Stimulated activated CD8-positive, alpha-beta memory T cell treated with anti-CD3 and anti-CD28 coated beads, Interleukin-12 subunit alpha, Interleukin-12 subunit beta, amount 100 ng/mL, for 24 hours (primary cell): ENCODE measurements around the gene ATP5F1A.
"Not testable (repeated sequence)": the region's sequence is repeated elsewhere in the genome, so short reads cannot be mapped to it uniquely, and the experiment has no call there.

Experiments
- DNase-seq: peaks from one replicate; pipeline ENCODE4 v3.0.0-alpha.2; 2020; ENCODE audit errors: extremely low read depth

The ATP5F1A gene

GRCh38 chr18:46047369-46047768, 50.7 kb downstream of the ATP5F1A start:
- DNase-seq: not testable (repeated sequence)

DNA sequence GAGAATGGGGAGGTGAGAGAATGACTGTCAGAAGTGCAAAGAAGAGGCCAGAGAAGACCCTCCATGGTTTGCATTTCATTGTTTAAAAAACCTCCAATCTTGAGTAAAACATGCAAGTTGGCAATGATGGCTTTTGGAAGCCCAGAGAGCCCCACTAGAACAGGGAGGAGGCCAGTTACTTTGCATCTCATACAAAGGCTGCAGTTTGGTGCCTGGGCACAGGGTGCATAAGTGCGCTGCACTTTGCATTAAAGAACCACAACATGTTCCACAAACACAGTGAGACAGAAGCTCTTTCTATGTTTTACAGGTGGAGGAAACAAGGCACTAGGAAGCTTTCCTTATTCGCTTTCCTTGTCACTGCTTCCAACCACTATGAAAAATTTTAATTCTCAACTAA, 51.4 kb downstream of the ATP5F1A start:
- no peak for DNase-seq

- no peak for DNase-seq
Measured at GRCh38 chr18:46046126-46046525, 52.0 kb downstream of the ATP5F1A start.

GRCh38 chr18:46042571-46043123, 55.4 kb downstream of the ATP5F1A start:
- DNase-seq: no peak

DNA sequence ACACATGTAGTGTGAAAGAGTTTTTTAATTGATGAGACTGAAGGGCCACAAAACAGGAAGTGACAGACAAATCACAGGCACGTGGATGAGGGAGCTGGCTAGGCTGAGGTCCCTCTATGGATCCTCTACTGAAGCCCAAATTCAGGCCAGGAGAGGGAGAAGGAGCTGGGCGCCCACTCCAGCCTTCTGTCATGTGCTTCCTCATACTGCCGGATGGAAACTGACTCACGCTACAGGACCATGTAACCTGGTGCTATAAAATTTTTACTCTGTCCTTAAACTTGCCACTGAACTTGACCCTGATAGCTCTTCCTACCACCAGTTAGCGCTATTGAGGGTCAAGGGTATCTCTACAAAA, 57.4 kb downstream of the ATP5F1A start:
- no peak for DNase-seq

- DNase-seq: no peak
Measured at GRCh38 chr18:46040033-46040746, 57.9 kb downstream of the ATP5F1A start.

DNA sequence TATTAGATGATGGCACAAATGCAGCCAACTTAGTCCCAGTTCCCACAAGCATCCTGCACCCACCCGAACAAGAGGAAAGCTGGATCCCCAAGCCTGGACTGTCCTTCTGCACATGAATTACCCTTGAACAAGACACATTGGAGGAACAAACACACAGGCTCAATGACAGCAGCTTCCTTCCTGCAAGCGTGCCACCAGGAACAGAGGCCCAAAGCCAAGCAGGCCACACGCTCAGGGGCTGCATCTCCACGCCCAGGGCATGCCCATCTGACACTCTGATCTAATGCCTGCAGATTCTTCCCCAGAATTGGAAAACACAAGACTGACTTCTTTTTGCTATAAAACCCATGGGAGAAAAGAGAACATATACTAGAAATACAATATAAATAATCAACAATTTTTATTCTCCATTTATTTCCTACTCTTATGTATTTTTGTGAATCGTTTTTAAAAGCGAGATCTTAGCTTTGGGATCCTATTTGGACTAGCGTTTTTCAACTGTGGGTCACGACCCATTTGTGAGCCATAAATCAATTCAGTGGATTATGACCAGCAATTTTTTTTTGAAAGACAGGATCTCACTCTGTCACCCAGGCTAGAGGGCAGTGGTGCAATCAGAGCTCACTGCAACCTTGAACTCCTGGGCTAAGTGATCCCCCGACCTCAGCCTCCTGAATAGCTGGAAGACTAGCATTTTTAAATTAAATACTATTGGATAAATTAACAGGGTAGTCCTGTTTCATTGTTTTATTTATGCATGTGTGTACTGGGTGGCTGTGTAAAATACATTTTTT, 60.4 kb downstream of the ATP5F1A start:
- no peak for DNase-seq

DNA sequence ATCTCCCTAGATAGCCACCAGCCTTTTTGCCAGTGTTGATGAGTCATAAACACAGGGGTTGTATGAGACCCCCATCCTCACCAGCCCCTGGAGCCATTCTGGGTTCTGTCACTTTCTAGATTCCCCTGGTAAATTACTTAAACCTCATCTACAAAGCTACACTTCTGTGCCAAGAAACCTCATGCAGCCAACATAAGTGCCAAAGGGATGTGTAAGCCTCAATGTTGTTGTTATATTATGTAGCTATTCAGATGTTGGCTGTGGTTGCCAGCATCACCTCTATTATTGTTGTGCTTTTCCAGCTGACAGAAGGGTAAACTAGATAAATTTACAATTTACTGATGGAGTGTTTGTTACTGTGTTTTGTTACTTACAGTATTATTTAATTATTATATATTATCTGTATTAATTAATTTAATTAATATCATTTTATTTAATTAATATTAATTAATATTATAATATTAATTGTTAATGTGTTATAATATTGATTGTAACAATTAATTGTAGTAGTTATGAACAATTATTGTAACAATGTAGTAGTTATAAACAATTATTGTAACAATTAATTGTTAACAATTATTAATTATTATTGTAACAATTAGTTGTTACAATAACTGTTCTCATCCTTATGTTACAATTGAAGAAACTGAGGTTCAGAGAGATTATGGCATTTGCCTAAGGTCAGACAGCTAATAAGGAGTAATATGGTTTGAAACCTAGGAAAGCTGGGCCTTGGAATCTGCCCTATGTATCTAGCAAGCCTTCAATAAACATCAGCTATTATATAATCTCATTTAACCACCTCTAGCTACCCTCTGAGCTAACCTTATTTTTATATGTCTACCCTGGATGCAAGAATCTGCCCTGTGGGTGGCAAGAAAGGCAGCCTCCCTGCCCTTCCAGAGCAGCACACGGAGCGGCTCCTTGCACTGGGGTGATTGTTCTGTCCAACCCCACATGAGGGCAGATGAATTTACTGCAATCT, 62.1 kb downstream of the ATP5F1A start:
- no peak for DNase-seq

DNA sequence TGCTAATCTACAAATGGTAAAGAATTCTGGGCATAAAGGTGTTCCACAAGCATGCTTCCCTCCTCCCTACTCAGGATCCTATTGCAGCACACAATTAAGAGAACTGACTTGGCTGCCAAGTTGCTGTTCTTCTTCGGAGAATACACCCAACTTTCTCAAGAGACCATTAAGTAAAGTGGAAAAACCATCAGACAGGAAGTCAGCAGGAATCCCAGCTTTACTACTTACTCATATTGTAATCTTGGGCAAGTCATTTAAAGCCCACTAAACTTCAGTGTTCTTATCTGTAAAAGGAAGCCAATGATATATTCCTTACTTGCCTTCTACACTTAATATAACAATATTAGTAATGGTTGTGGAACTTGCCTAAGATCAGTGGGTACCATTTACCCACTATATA, 63.9 kb downstream of the ATP5F1A start:
- DNase-seq: no peak

- no peak for DNase-seq
Measured at GRCh38 chr18:46031741-46032140, 66.4 kb downstream of the ATP5F1A start.
